GM19193 (cell line): ENCODE data around the gene TNS1.

Experiments used
- POLR2A ChIP-seq: IDR thresholded peaks from 4 replicates; pipeline ENCODE4 v1.6.1; 2011; ENCODE audit not compliant: insufficient read depth, insufficient read length; ENCODE audit errors: extremely low read depth

The TNS1 gene

GRCh38 chr2:217809736-217810135 lies 193.1 kb downstream of the TNS1 start:
- no peak for TF ChIP-seq POLR2A

- TF ChIP-seq POLR2A: no peak
Observed at GRCh38 chr2:217808326-217808725, 194.5 kb downstream of the TNS1 start.

- no peak for TF ChIP-seq POLR2A
Observed at GRCh38 chr2:217807753-217808152, 195.0 kb downstream of the TNS1 start.

- TF ChIP-seq POLR2A: no peak
Observed at GRCh38 chr2:217807025-217807424, 195.8 kb downstream of the TNS1 start.

- no peak for TF ChIP-seq POLR2A
Observed at GRCh38 chr2:217806482-217806765, 196.4 kb downstream of the TNS1 start.

GRCh38 chr2:217805668-217806481 lies 196.9 kb downstream of the TNS1 start:
- TF ChIP-seq POLR2A: no peak

- no peak for TF ChIP-seq POLR2A
Observed at GRCh38 chr2:217804791-217805667, 197.8 kb downstream of the TNS1 start.

GRCh38 chr2:217804338-217804737 lies 198.5 kb downstream of the TNS1 start:
- no peak for TF ChIP-seq POLR2A

GRCh38 chr2:217803653-217803960 lies 199.2 kb downstream of the TNS1 start:
- no peak for TF ChIP-seq POLR2A

GRCh38 chr2:217802876-217803652 lies 199.7 kb downstream of the TNS1 start:
- TF ChIP-seq POLR2A: no peak

- no peak for TF ChIP-seq POLR2A
Observed at GRCh38 chr2:217802266-217802665, 200.5 kb downstream of the TNS1 start.

- TF ChIP-seq POLR2A: no peak
Observed at GRCh38 chr2:217801711-217802110, 201.1 kb downstream of the TNS1 start.

- TF ChIP-seq POLR2A: no peak
Observed at GRCh38 chr2:217801115-217801531, 201.7 kb downstream of the TNS1 start.

- TF ChIP-seq POLR2A: no peak
Observed at GRCh38 chr2:217800433-217801114, 202.2 kb downstream of the TNS1 start.
